Epithelial cell of prostate (primary cell): ENCODE results near the gene HOXC11.

Experiments
- DNase-seq: peaks from one replicate; pipeline ENCODE4 v3.0.0-alpha.2; 2011; ENCODE audit warnings: low read depth, low spot score
- H3K27ac ChIP-seq: fragments of 450-650 bp; 2 replicates; pipeline ENCODE4 v1.5.1; 2017; ENCODE audit warnings: mild to moderate bottlenecking

Gene HOXC11

DNA sequence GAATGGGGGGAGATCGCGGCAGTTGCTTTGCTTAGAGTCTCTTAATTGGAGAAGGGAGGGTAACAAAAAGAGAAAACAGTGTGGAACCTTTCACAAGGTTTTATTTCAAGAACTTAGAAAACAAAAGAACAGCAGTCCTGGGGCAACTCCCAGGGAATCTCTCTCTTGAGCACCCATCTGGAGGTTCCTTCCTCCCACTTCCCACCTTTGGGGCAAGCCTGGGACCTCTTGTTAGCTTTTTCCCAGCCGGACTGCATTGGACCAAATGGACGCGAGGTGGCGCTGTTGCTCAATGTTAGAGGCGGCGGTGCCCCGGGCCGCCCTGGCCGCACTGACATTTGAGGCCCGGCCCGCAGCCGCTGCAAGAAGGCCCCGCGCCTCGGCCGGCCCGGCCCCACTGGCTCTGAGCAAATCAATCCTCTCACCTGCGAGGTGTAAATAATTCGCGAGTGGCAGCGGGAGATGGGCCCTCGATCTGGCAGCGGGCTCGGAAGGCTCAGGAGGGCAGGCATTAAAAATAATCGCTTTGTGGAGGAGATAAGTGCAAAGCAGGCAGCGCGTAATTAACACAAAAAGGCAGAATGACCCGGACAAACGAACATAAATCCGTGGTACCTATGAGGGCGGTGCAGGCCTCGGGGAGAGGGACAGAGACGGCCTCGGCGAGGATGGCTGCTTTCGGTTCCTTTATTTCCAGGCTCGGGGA is 33.1 kb downstream of the HOXC11 start:
- no peak overlapping the region for H3K27ac ChIP-seq
- DNase-seq = no peak

DNA sequence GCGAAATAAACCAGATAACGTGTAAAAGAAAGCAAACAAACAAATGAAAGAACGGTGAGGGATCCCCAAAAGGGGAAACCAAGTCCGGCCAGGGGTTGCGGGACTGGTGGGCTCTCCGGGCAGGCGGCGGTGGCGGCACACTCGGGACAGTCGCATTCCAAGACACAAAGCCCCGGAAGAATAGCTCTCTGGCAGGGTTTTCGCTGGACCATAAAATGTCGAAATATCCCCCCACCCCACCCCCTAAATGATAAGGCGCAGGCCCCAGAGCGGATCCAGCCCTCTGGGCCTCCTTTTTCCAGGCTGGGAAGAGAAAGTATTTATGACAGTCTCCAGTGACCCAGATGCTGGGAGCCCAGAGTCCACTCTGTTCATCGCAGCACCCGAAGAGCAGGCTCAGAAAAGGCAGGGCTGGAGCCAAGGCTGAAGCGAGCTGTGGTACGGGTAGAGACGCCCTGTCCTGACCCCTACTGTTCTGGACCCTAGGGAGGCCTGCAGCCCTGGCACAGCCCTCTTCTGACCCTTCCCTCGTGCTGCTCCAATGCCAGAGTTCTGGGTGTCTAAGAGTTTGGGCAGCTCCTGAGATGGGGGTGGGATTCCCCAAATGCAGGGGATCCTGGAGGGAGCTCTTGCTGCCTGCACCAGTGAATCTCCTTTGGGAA is 33.8 kb downstream of the HOXC11 start:
- H3K27ac ChIP-seq = no peak overlapping the region
- DNase-seq = no peak

DNA sequence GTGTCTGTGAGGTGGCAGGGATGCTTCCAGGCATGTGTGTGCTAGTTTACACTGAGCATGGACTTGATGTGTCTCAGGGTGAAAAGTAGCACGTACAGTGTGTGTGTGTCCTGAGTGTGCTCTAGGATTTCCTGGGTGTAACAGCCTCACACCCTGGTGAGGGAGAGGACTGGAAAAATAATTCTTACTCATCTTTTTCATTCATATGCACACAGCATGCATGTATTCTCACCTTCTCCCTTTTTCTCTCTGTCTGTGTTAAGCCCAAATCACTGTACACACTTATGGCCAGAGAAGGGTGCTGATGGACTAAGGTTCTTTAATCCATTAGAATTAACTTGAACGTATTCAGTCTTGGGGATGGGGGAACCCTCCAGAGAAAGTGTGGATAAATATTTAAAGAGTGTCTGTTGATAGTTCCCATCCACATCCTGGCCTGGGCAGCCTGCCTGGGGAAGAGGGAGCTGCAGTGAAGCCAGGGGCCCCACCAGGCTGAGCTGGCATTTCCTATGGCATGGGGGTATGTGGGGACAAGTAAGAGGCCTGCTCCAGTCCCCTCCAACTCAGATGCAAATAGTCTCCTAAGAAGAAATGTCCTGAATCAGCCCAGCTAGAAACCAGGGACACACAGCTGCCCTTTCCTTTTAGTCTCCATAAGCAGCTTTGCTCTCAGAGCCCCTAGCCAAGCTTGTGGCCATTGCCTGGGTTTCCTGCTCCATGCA is 34.8 kb downstream of the HOXC11 start:
- no peak for DNase-seq
- H3K27ac ChIP-seq = no peak overlapping the region

DNA sequence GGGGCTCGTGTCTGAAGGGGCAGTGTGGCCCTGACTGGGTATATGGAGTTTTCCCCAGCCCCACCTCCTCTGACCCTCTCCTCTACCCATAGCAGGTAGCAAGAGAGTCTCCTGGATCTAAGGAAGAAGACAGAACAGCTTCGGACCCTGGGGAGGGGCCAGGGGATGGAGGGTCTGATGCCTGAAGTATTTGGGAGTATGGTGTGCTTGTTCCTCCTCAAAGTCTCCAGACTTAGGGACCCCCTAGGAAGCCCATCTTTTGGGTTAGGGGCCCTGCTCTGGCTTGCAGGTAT is 35.3 kb downstream of the HOXC11 start:
- H3K27ac ChIP-seq = no peak overlapping the region
- no peak for DNase-seq

DNA sequence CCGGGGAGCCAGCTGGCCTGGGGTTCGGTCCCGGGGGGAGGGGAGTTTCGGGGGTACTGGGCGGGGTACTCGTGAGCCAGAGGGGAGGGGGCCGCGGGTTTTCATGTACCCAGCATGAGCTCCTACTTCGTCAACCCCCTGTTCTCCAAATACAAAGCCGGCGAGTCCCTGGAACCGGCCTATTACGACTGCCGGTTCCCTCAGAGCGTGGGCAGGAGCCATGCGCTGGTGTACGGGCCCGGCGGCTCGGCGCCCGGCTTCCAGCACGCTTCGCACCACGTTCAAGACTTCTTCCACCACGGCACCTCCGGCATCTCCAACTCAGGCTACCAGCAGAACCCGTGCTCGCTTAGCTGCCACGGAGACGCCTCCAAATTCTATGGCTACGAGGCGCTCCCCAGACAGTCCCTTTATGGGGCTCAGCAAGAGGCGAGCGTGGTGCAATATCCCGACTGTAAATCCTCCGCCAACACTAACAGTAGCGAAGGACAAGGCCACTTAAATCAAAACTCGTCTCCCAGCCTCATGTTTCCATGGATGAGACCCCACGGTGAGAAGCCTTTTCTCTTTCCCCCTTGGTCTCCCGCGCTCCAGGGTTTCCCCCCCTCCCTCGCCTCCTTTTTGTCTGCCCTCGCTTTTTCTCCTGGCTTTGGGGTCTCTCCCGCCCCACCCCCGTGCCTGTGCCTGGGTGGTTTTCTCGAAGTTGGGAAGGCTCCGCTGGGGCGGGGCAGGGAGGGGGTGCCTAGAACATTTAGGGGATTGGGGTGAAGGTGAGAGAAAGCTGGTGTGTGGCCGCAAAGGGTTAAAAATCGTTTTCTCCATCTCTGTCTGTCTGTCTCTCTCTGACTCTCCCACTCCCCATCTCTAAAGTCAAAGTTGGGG is 36.5 kb downstream of the HOXC11 start:
- H3K27ac ChIP-seq = no peak overlapping the region
- DNase-seq = no peak

DNA sequence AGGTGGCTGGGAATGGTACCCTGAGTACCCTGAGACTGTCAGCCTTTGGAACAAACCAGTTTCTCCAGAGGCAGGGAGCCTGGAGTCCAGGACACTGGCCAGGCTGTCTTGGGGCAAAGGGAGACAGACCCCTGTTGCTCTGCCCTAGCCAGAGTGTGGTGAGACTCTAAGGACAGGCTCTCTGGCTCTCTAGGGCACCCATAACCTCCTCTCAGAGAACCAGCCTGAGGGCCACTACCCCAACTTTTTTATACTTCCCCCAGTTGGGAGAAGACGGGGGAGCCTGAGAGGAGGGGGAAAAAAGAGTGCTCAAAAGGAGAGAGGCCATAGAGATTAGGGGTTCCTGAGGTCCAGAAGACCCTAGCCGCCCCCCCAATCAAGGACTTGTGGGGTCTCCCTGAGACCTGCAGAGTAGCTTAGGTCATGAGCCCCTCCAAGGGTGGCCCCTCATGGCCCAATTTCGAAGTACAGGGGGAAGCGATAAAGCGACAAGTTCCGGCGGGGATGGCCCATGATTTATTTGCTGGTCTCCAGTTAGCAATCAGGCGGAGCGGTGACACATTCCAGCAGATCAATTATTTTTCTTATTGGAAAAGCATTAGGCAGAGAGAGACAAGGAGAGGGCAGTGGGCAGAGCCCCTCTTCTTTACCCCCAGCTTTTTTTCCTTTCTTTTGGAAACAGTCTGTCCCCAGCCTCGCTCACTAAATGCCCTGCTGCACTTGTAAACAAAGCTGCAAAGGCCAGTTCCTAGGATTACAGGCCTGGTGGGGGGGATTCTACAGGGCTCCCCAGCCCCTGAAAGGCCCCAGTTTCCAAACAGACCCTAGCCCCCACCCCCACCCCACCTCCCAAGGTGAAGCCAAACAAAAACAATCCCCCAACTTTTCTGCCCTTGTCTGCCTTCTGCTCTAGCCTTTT is 37.4 kb downstream of the HOXC11 start:
- no peak overlapping the region for H3K27ac ChIP-seq
- DNase-seq = no peak

DNA sequence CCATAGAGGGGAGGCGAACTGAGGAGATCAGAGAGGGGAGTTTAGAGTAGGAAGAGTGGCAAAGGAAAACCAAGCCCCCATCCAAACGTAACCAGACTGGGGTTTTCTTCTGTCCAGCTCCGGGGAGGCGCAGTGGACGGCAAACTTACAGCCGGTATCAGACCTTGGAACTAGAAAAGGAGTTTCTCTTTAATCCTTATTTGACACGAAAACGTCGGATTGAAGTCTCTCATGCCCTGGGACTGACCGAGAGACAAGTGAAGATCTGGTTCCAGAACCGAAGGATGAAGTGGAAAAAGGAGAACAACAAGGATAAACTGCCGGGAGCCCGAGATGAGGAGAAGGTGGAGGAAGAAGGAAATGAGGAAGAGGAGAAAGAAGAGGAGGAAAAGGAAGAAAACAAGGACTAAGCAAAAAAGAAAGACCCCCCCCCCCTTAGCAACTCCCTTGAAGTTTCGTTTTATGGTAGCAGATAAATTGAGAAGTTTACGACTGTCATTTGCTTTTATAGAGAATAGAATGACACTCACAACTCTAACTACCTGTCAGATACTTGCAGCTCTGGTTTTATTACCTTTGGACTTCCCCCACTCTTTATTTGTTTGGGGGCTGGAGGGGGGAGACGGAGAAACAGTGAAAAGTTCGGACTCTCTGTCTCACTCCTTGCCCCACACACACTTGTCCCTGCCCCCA is 38.2 kb downstream of the HOXC11 start:
- no peak for DNase-seq
- H3K27ac ChIP-seq = no peak overlapping the region

DNA sequence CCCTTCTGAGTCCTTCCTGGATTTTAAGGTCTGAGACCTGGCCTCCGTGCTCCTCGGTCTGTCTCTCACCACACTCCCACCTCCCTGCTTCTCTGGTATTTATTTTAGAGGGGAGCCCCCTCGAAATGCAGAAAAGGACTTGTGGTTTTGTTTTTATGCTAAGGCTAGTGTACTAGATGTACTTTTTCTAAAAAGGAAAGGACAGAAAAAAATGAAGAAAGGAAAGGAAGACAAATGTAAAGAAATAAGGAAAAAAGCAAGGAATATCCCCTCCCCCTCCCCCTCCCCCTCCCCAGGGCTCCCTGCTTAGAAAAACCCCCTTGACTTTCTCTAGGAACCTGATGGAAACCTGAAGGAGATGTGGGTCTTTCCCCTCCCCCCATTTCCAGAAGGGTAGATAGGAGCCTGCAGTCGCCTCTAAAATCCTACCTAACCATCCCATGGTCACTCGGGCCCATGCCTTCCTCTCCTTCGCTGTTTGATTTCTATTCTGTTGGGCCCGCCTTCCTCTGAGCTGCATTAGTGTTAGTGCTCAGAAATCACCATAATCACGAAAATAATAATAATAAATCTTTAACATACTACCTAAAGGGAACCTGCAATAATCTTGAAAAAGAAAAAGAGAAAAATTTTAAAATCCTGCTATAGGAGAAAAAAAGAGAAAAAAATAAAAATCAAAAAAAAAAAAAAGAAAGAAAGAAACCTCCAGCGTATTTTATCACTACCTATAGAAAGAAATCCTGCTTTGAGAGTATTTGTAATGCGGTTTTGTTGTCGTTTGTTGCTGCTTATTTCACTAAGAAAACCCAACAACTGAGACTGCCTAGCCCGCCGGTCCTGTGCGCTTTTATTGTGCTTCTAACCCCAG is 39.0 kb downstream of the HOXC11 start:
- no peak overlapping the region for H3K27ac ChIP-seq
- no peak for DNase-seq

DNA sequence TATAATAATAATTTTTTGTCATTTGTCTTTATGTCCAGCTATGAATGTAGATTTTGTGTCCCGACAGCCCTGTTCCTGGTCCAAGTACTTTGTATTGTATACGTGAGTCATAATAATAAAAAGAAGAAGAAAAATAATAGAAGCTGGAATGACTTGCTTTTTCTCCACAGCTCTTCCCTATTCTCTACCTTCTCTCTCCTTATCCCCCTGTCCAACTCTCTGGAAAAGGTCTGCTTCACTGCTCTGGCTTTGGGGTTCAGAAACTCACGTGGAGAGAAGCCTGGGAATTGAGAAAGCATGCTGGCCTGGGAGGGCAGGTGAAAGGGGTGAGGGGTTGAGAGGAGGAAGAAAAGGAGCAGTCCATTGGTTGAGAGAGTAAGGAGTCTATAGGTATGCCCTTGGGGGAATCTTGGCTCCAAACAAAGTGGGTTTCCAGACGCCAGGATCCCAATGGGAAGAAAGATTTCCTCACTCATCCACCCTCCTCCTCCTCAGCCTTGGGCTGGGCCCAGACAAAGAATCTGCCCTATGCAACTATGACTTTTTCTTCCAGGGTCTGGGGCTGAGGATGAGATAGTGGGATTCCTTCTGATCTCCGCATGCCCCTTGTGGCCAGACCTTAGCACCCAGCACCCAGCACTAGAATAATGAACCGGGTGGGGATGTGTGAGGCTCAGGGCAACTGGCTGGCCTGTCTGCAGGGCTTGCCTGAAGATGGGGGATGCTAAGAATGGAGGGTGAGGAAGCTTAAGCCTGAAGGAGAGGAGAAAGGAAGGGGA is 39.9 kb downstream of the HOXC11 start:
- DNase-seq = no peak
- no peak overlapping the region for H3K27ac ChIP-seq

DNA sequence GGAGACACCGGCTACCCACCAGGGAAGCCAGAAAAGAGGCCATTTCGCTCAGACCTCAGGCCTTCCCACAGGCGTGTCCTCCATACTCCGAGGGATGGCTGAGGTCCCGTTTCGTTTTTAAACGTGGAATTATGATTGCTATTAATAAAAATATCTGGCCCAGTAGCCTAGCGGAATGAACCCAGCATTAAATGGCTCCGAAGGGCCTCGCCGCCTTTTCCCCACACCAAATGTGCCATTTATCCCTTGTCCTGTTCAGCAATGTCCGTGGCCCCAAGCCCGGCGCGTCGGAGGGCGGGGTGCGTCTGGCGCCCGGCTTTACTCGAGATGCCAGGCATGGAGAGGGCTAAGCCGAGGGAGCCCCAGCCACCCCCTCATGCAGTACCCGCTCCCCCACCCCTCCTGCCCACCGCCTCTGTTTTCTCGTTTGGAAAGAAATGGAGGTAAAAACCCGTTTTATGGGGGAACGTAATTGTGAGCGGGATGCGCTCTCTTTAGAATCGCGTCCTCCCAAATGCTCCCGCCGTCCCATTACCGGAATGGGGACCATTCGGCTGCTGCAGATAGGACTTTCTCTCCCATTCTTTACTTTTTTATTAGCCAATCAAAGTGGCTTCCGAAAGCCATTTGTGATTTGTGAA is 41.6 kb downstream of the HOXC11 start:
- DNase-seq = no peak
- H3K27ac ChIP-seq = no peak overlapping the region

DNA sequence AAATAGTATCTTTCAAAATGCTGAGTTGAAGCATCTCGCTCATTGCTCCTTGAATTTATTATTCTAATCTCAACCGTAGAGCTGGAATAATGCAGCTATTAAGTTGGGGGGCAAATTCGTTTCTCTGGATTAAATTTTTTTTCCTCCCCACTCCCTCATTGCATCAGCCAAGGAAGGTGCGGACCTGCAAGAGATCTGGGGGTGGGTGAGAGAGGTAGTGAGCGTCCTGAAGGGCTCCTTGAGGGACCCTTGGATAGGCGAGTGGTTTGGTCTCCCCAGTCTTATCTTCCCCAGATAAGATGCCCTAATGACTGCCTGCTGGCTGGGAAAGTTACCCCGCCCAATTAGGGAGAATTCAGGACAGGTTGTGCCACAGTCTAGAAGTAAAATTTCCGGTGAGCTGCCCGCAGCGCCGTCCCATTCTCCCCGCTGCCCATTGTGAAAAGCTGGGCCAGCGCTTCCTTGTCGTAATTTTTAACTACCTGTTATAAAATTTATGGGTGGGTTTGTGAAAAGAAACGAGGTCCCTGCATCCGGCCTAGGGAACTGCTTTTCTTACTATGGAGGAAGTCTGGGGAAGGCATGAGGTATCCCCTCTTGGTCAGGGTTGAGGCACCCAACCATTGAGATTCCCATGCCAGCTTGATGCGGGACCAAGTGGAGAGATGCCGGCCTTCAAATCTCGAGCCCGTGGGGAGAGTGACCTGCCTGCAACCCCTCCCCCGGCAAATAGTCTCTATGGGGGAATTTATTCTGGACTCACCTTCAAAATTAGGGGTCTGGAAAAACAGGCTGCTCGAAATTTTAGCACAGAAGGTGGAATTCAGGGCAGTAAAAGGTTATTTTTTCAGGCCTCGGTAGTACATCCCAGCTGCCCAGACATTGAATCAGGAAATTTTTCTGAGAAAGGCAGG is 42.3 kb downstream of the HOXC11 start:
- H3K27ac ChIP-seq = no peak overlapping the region
- DNase-seq = no peak

DNA sequence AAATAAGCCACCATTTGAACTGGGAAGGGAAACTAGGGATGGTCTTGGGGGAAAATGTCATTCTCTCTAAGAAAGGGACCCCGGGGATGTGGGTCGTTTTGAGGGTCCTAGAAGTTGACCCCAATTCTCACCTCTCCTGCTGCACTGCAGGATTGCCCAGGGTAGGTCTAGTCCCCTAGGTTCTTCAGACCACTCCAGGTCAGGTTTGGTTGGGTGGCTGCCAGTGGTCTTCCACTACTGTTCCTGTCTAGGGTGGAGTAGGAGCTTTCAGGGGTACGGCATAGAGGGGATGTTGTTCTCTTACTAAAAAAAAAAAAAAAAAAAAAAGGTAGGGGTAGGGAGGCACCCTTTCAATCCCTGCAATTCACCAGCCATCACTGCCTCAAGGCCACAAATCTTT is 43.1 kb downstream of the HOXC11 start:
- H3K27ac ChIP-seq = no peak overlapping the region

DNA sequence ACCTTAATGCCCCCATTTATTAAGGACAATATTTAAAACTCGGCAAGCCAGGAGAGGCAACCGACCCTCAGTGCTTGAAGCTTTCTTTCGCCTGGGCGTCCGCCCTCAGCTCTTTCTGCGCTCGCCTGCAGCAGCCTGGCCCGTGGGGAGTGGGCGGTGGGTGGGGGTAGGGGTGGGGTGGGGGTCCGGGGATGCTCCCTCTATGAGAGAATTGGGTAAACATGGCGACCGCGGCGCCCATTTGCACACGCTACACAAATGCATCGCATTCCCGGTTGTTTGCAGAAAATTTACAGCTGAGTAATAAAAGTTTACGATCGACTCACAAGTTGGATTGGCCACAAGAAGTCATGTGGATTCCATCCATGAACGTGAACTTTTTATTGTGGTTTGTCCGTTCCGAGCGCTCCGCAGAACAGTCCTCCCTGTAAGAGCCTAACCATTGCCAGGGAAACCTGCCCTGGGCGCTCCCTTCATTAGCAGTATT is 43.6 kb downstream of the HOXC11 start:
- no peak for DNase-seq
- H3K27ac ChIP-seq = no peak overlapping the region

More for the DNA sequence above, 43.1 kb downstream of the HOXC11 start:
- no peak for DNase-seq

DNA sequence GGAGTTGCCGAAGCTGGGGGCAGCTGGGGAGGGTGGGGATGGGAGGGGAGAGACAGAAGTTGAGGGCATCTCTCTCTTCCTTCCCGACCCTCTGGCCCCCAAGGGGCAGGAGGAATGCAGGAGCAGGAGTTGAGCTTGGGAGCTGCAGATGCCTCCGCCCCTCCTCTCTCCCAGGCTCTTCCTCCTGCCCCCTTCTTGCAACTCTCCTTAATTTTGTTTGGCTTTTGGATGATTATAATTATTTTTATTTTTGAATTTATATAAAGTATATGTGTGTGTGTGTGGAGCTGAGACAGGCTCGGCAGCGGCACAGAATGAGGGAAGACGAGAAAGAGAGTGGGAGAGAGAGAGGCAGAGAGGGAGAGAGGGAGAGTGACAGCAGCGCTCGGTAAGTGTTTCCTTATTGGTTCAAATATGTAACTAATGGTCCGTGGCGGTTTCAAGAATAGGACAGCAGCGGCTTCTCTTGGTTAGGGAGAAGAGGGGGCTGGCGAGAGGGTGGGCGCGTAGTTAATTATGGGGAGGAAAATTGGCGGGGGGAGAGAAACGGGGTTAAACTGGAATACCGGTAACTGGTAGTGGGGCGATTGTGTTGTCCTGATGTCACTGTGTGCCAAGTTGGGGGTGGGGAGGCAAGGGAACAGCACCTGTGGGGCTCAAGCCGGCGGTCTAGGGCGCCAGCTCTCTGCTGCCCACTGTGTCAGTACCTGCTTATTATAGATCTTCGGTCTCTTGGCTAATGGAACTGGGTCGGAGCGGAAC is 44.3 kb downstream of the HOXC11 start:
- H3K27ac ChIP-seq = no peak overlapping the region
- DNase-seq = no peak

DNA sequence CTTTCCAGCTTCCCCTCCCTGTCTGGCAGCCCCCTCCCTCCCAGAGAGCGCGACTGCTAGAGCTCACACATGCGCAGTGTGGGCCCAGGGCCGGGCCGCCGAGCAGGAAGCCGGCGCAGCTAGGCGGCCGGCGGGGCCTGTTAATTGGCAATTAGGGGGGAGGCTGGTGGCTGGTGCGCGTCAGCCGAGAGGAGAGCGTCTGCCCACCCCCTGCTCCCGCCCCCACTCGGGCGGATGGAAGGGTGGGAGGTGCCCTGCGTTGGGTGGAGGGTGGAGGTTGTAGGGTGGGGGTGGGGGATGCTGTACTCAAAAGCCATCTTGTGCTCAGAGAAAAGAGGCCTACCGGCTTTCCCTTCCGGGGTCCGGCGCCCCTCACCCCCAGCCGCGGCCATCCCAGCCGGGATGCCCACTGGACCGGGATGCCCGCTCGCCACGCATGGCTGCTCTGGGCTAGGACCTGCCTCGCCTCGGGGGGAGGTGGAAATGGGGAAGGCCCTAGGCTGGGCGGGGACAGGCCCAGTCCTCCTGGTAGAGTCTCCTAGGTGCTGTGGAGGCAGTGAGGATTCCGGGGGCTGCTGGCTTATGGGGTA is 45.0 kb downstream of the HOXC11 start:
- DNase-seq = no peak
- H3K27ac ChIP-seq = no peak overlapping the region
